Activated naive CD4-positive, alpha-beta T cell treated with Interleukin-2 at 50 U/mL for 16 hours (primary cell): ENCODE measurements around the gene LDLRAD4.

Experiments
- DNase-seq: peaks from one replicate; pipeline ENCODE4 v3.0.0-alpha.2; 2020

LDLRAD4 gene

GRCh38 chr18:13392899-13393298, 174.3 kb downstream of the LDLRAD4 start:
- no peak for DNase-seq

GRCh38 chr18:13393338-13393737, 174.8 kb downstream of the LDLRAD4 start:
- peak; percentile 0 for DNase-seq

GRCh38 chr18:13394801-13395200, 176.2 kb downstream of the LDLRAD4 start:
- no peak for DNase-seq

GRCh38 chr18:13395577-13395976, 177.0 kb downstream of the LDLRAD4 start:
- DNase-seq: no peak

- no peak for DNase-seq
Observed at GRCh38 chr18:13397504-13398163, 179.1 kb downstream of the LDLRAD4 start.

GRCh38 chr18:13398631-13399030, 180.1 kb downstream of the LDLRAD4 start:
- DNase-seq: no peak

- DNase-seq: no peak
Observed at GRCh38 chr18:13399511-13399910, 181.0 kb downstream of the LDLRAD4 start.

GRCh38 chr18:13400636-13401315, 182.2 kb downstream of the LDLRAD4 start:
- DNase-seq: no peak

- no peak for DNase-seq
Observed at GRCh38 chr18:13401404-13401803, 182.8 kb downstream of the LDLRAD4 start.

GRCh38 chr18:13401826-13402225, 183.3 kb downstream of the LDLRAD4 start:
- no peak for DNase-seq

- no peak for DNase-seq
Observed at GRCh38 chr18:13403786-13404549, 185.4 kb downstream of the LDLRAD4 start.

- DNase-seq: no peak
Observed at GRCh38 chr18:13405305-13406038, 186.9 kb downstream of the LDLRAD4 start.

GRCh38 chr18:13406049-13406615, 187.6 kb downstream of the LDLRAD4 start:
- DNase-seq: no peak

GRCh38 chr18:13406736-13407135, 188.2 kb downstream of the LDLRAD4 start:
- DNase-seq: no peak

- DNase-seq: no peak
Observed at GRCh38 chr18:13407484-13407883, 188.9 kb downstream of the LDLRAD4 start.

GRCh38 chr18:13409026-13409425, 190.5 kb downstream of the LDLRAD4 start:
- no peak for DNase-seq

GRCh38 chr18:13409997-13410396, 191.4 kb downstream of the LDLRAD4 start:
- no peak for DNase-seq

GRCh38 chr18:13410471-13410870, 191.9 kb downstream of the LDLRAD4 start:
- no peak for DNase-seq

GRCh38 chr18:13412017-13412416, 193.5 kb downstream of the LDLRAD4 start:
- no peak for DNase-seq

- DNase-seq: no peak
Observed at GRCh38 chr18:13412901-13413300, 194.3 kb downstream of the LDLRAD4 start.

GRCh38 chr18:13414102-13414501, 195.5 kb downstream of the LDLRAD4 start:
- DNase-seq: no peak

GRCh38 chr18:13414521-13414920, 196.0 kb downstream of the LDLRAD4 start:
- no peak for DNase-seq

- DNase-seq: no peak
Observed at GRCh38 chr18:13415736-13416135, 197.2 kb downstream of the LDLRAD4 start.
